GM18870 (cell line): ENCODE measurements around the gene MPO.
A peak's percentile ranks its signal among the peaks of the same experiment; 100 is the strongest.

ENCODE experiments used
- ATAC-seq: cut with Tn5 transposase; IDR thresholded peaks from one replicate; pipeline ENCODE4 v1.9.1; 2021; ENCODE audit warnings: moderate library complexity; ENCODE audit not compliant: unreplicated experiment

The MPO gene

GRCh38 chr17:58238147-58238634 is 42.5 kb downstream of the MPO start, which contains the start of gene LPO:
Gene LPO, plus strand, starts transcription at chr17:58238584. Its CDS starts 4,396 bp downstream, at chr17:58242980.
- ATAC-seq, result no peak

DNA sequence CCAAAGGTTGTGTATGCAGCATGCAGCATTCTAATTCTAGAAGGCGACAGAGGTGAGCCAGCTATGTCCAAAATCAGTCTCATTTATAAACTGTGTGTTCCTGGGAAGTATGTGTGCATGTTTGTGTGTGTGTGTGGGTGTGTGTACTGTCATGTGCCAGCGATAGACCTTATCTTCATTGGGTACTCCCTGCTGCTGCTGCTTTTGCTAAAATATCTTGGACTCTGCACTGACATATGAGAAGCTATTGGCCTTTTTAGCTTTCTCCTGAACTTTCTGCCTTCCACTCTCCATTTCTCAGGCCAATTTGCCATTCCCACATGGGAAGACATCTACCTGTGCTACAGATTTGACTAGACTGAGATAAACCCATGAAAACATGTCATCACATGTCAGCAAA is 44.3 kb downstream of the MPO start:
- no peak for ATAC-seq

DNA sequence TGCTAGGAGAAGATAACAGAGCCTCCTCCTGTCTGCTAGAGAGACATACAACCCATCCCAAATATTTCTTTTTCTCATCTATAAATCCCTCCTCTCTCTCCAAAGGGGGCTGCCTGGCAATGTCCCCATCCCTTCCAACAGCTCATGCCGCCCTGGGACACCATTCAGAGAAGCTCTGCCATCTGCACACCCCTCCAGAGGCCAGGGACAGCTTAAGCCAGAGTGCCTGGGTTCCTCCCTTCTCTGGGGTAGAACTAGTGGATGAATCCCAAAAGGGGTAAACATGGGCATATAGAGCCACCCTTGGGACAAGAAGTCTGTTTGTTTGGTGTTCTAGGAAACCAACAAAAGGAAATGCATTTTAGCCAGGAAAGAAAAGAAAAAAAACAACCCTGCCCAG is 44.9 kb downstream of the MPO start:
- ATAC-seq, result no peak

GRCh38 chr17:58234512-58234911 is 46.2 kb downstream of the MPO start:
- ATAC-seq, result no peak

DNA sequence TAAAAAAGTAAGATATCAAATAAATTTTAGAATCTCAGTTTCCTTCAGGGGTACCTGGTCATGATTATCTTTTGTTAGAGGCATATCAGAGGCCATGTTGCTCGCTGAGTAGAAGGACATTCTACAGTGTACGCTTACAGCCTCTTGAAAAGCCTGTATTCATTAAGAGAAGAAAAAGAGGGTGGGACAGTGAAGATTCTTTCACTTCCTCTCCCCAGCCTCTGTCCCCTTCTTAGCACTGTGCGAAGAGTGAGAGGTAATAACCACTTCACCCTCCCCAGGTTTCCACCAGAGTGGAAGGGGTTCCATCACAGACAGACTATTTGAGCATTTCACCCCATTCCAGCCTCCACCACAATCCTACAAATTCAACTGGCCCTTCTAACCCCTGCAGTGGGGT is 47.2 kb downstream of the MPO start:
- no peak for ATAC-seq

GRCh38 chr17:58232707-58233156 is 48.0 kb downstream of the MPO start:
- ATAC-seq, result peak; percentile 70

- ATAC-seq, result no peak
Observed at GRCh38 chr17:58231641-58232040, 49.1 kb downstream of the MPO start.

GRCh38 chr17:58229881-58230280 is 50.9 kb downstream of the MPO start:
- no peak for ATAC-seq

DNA sequence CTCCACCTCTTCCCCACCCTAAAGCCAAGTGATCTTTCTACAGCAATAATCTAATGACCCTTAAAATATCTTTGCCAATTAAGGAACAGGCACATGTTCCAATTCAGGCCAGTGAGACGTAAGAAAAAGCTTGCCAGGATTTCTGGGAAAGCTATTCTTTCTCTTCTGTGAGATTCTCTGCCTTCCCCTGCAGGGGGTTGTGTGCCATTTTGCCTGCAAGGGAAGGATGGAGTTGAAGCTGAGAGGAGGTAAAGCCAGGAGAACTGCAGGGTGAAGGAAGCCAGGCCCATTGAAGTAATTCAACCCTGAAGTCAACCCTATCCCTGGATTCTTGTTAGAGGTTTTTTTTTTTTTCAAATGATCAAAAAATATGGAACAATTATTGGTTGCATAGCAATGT is 51.4 kb downstream of the MPO start:
- no peak for ATAC-seq

GRCh38 chr17:58228679-58229078 is 52.1 kb downstream of the MPO start:
- ATAC-seq, result no peak

DNA sequence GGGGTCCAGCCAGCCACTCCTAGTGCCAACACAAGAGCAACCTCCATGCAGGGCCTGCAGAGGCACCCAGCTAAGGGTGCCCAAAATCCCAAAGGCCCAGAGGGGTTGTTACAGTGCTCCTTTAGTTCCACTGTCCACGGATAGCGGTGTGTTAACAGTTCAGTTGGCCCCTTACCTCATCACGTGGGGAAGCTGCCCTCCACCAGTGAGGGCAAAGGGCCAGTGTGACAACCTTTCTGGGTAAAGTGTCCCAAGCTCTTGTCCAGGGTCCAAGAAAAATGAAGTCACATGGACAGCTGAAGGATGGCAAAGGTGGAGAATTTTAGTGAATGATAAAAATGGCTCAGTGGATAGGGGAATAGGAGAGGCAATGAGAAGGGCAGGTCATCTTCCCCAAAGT is 53.0 kb downstream of the MPO start:
- ATAC-seq, result no peak

DNA sequence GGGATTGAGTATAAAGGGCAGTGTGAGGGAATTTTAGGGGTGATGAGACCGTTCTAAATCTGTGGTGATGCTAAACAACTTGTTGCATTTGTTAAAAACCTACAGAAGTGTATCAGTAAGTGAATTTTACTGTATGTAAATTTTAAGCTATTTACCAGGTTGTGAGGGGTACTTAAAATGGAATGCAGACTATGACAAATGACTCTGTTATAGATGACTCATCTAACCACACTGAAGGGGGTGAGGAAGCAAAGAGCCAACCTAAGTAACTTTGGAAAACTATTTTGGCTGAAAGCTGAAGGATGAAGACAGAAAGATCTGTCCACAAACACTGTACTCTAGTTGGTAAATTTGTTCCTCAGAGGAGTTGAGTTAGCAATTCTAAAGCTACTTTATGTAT is 56.4 kb downstream of the MPO start:
- ATAC-seq, result no peak
